GM12892 (cell line): ENCODE data around the gene NGLY1.

Experiments
- POLR2A ChIP-seq: IDR thresholded peaks from 2 replicates; pipeline ENCODE4 v1.6.1; 2011; ENCODE audit warnings: low read depth, low read length, control low read depth
- POLR2AphosphoS5 ChIP-seq: IDR thresholded peaks from 2 replicates; pipeline ENCODE4 v1.6.1; 2011; ENCODE audit warnings: low read depth, low read length, control low read depth
- TAF1 ChIP-seq: IDR thresholded peaks from 2 replicates; pipeline ENCODE4 v1.6.1; 2011; ENCODE audit warnings: low read depth, mild to moderate bottlenecking, control low read depth, low read length, borderline replicate concordance

GRCh38 chr3:25751048-25751447 lies 32.2 kb downstream of the NGLY1 start:
- TF ChIP-seq POLR2AphosphoS5 (no peak), POLR2A (no peak), TAF1 (no peak)
